Neuronal stem cell (in vitro differentiated cells): ENCODE results near the gene NPAS3.

Experiments
- DNase-seq: peaks from one replicate; pipeline ENCODE4 v3.0.0-alpha.2; 2013; ENCODE audit warnings: low spot score
- H2AFZ ChIP-seq: one replicate; pipeline ENCODE4 v1.6.1; 2013; ENCODE audit warnings: mild to moderate bottlenecking, low read length, inconsistent platforms
- H2AK5ac ChIP-seq: 2 replicates; pipeline ENCODE4 v1.6.1; 2013; ENCODE audit warnings: low read depth, mild to moderate bottlenecking, inconsistent platforms, low read length, moderate library complexity, mixed read lengths
- H2BK120ac ChIP-seq: 2 replicates; pipeline ENCODE4 v1.6.1; 2013; ENCODE audit warnings: low read depth, mild to moderate bottlenecking, inconsistent platforms, low read length, moderate library complexity, mixed read lengths
- H2BK12ac ChIP-seq: one replicate; pipeline ENCODE4 v1.6.1; 2013; ENCODE audit warnings: low read length, inconsistent platforms
- H2BK15ac ChIP-seq: 2 replicates; pipeline ENCODE4 v1.6.1; 2013; ENCODE audit warnings: mild to moderate bottlenecking, low read length, inconsistent platforms, mixed read lengths
- H2BK5ac ChIP-seq: one replicate; pipeline ENCODE4 v1.6.1; 2013; ENCODE audit warnings: inconsistent platforms, mild to moderate bottlenecking, low read length, moderate library complexity
- H3K14ac ChIP-seq: one replicate; pipeline ENCODE4 v1.6.1; 2013; ENCODE audit warnings: low read length, inconsistent platforms
- H3K18ac ChIP-seq: 2 replicates; pipeline ENCODE4 v1.6.1; 2013; ENCODE audit warnings: low read length, inconsistent platforms
- H3K23ac ChIP-seq: 2 replicates; pipeline ENCODE4 v1.6.1; 2013; ENCODE audit warnings: low read depth, mild to moderate bottlenecking, mixed read lengths, low read length, inconsistent platforms; ENCODE audit not compliant: poor library complexity
- H3K27ac ChIP-seq: replicated peaks from 3 replicates; pipeline ENCODE4 v1.5.1; 2013; ENCODE audit warnings: low read length, inconsistent platforms
- H3K27me3 ChIP-seq, 3 experiments: 2 replicates each; pipeline ENCODE4 v1.6.1; 2013; ENCODE audit warnings: low read length in 3 of 3, mild to moderate bottlenecking in 2 of 3, inconsistent platforms in 1 of 3, low read depth in 1 of 3, mixed read lengths in 1 of 3, moderate library complexity in 1 of 3; ENCODE audit not compliant: control insufficient read depth in 3 of 3, insufficient read depth in 3 of 3
- H3K36me3 ChIP-seq, 2 donors: replicated peaks in 1 of 2; 2 replicates each; pipeline ENCODE4 v1.6.1; 2013; ENCODE audit warnings: low read length in 2 of 2; ENCODE audit not compliant: control insufficient read depth in 2 of 2, insufficient read depth in 2 of 2
- H3K4ac ChIP-seq: 2 replicates; pipeline ENCODE4 v1.6.1; 2013; ENCODE audit warnings: inconsistent platforms, mild to moderate bottlenecking, low read length, moderate library complexity
- H3K4me1 ChIP-seq, 2 donors: 1 replicate in 1 of 2; 2 replicates in 1 of 2; pipeline ENCODE4 v1.6.1; 2013; ENCODE audit warnings: low read length in 2 of 2, low read depth in 1 of 2; ENCODE audit not compliant: control insufficient read depth in 2 of 2, insufficient read depth in 1 of 2
- H3K4me2 ChIP-seq: one replicate; pipeline ENCODE4 v1.6.1; 2013; ENCODE audit warnings: mild to moderate bottlenecking, low read length, inconsistent platforms; ENCODE audit not compliant: insufficient read depth, poor library complexity, severe bottlenecking
- H3K4me3 ChIP-seq, 2 donors: 2 replicates each; pipeline ENCODE4 v1.5.1; 2013; ENCODE audit warnings: low read length in 2 of 2, mild to moderate bottlenecking in 2 of 2, inconsistent platforms in 1 of 2, moderate library complexity in 1 of 2
- H3K79me1 ChIP-seq: one replicate; pipeline ENCODE4 v1.6.1; 2013; ENCODE audit warnings: low read depth, mild to moderate bottlenecking, inconsistent platforms, low read length, moderate library complexity
- H3K9ac ChIP-seq: one replicate; pipeline ENCODE4 v1.6.1; 2013; ENCODE audit warnings: mild to moderate bottlenecking, low read depth, low read length, inconsistent platforms; ENCODE audit not compliant: poor library complexity
- H3K9me3 ChIP-seq, 2 donors: replicated peaks in 1 of 2; 2 replicates each; pipeline versions ENCODE3 to v1.6.1; 2013; ENCODE audit warnings: low read length in 2 of 2, mild to moderate bottlenecking in 2 of 2, inconsistent platforms in 1 of 2, low read depth in 1 of 2, mixed read lengths in 1 of 2, moderate library complexity in 1 of 2; ENCODE audit not compliant: control insufficient read depth in 2 of 2, insufficient read depth in 1 of 2
- H4K8ac ChIP-seq: one replicate; pipeline ENCODE4 v1.6.1; 2013; ENCODE audit warnings: low read depth, mild to moderate bottlenecking, inconsistent platforms, low read length, moderate library complexity
- H4K91ac ChIP-seq: one replicate; pipeline ENCODE4 v1.6.1; 2013; ENCODE audit warnings: low read length, low read depth, mild to moderate bottlenecking, inconsistent platforms; ENCODE audit not compliant: poor library complexity
- WGBS, 2 donors: extraction: QIAGEN DNeasy Blood & Tissue Kit; methylation state at CpG; one replicate each; pipeline ENCODE4 v1.1.7; 2013; ENCODE audit warnings: missing lambda C conversion rate in 2 of 2, mixed read lengths in 1 of 2; ENCODE audit not compliant: insufficient read length in 2 of 2, insufficient replicate concordance in 1 of 2; ENCODE audit errors: extremely low coverage in 2 of 2; 5-methylcytosine and 5-hydroxymethylcytosine counted together

Gene NPAS3

DNA sequence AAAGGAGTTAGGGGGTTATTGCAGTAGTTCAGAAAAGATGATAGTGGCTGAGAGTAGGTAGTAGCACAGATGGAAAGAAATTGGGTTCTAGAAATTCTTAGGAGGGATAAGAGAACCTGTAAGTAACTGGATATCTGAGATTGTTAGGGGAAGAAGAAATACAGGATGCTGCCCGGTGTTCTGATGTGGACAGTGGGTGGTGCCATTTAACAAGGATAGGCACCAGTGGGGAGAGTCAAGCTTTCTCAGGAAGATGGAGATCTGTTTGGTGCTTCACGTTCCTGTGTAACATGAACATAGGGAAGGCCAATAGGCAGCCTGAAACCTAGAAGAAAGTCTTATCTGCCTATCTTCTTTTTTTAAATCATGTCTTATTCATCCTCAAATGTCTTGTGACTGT, 245.9 kb downstream of the NPAS3 start:
- Histone ChIP-seq H3K18ac (no peak overlapping the region), H2BK15ac (no peak overlapping the region), H3K23ac (no peak overlapping the region), H2BK12ac (no peak overlapping the region), H3K36me3 (no peaks in the 10 kb centered on the region), H3K4ac (no peak overlapping the region), H3K4me2 (no peak overlapping the region), H3K27ac (no peak overlapping the region), H3K9me3 (no peaks in the 10 kb centered on the region), H3K14ac (no peak overlapping the region), H4K91ac (peak overlapping the region; percentile 27), H3K27me3 (no peaks in the 10 kb centered on the region), H2AFZ (no peak overlapping the region), H3K4me3 (no peak overlapping the region), H3K4me1 (peaks cover 0 to 5% of the 10 kb centered on the region in 2 donors), H2BK120ac (no peak overlapping the region), H2AK5ac (no peak overlapping the region), H3K9ac (no peak overlapping the region), H2BK5ac (no peak overlapping the region), H4K8ac (no peak overlapping the region), H3K79me1 (no peaks in the 10 kb centered on the region)
- WGBS, 2 donors = no CpG with 5 or more reads among the region's 2 CpGs
- no peak for DNase-seq

- H2BK120ac ChIP-seq = no peak overlapping the region
- H3K18ac ChIP-seq = no peak overlapping the region
- H3K4me3 ChIP-seq = no peak overlapping the region
Measured at GRCh38 chr14:33186656-33187055, 248.0 kb downstream of the NPAS3 start.

GRCh38 chr14:33188880-33189279, 250.2 kb downstream of the NPAS3 start:
- no peak for DNase-seq
- no CpG with 5 or more reads among the region's 2 CpGs for WGBS, 2 donors
- Histone ChIP-seq H3K27ac (no peak overlapping the region), H2BK120ac (no peak overlapping the region), H3K36me3 (no peaks in the 10 kb centered on the region), H3K9ac (no peak overlapping the region), H2AFZ (no peak overlapping the region), H3K4me2 (no peak overlapping the region), H2AK5ac (no peak overlapping the region), H3K79me1 (no peaks in the 10 kb centered on the region), H2BK5ac (no peak overlapping the region), H4K8ac (no peak overlapping the region), H3K14ac (no peak overlapping the region), H2BK12ac (no peak overlapping the region), H3K23ac (no peak overlapping the region), H3K4ac (no peak overlapping the region), H4K91ac (no peak overlapping the region), H3K4me3 (no peak overlapping the region), H2BK15ac (no peak overlapping the region), H3K27me3 (no peaks in the 10 kb centered on the region), H3K18ac (no peak overlapping the region), H3K9me3 (no peaks in the 10 kb centered on the region), H3K4me1 (peaks cover 0 to 5% of the 10 kb centered on the region in 2 donors)

More at GRCh38 chr14:33186656-33187055, 248.0 kb downstream of the NPAS3 start:
- no peaks in the 10 kb centered on the region for H3K79me1 ChIP-seq
- no peaks in the 10 kb centered on the region for H3K9me3 ChIP-seq
- H3K36me3 ChIP-seq = no peaks in the 10 kb centered on the region
- H2BK12ac ChIP-seq = no peak overlapping the region
- H3K4ac ChIP-seq = no peak overlapping the region
- no peak overlapping the region for H3K9ac ChIP-seq
- peaks cover 0 to 5% of the 10 kb centered on the region in 2 donors for H3K4me1 ChIP-seq
- no peak overlapping the region for H3K27ac ChIP-seq
- no peak overlapping the region for H2BK15ac ChIP-seq
- H4K8ac ChIP-seq = no peak overlapping the region
- no peaks in the 10 kb centered on the region for H3K27me3 ChIP-seq
- no peak for DNase-seq
- no peak overlapping the region for H2AFZ ChIP-seq
- no peak overlapping the region for H3K23ac ChIP-seq
- H2AK5ac ChIP-seq = no peak overlapping the region
- H3K4me2 ChIP-seq = no peak overlapping the region
- H4K91ac ChIP-seq = no peak overlapping the region
- H3K14ac ChIP-seq = no peak overlapping the region
- no peak overlapping the region for H2BK5ac ChIP-seq

DNA sequence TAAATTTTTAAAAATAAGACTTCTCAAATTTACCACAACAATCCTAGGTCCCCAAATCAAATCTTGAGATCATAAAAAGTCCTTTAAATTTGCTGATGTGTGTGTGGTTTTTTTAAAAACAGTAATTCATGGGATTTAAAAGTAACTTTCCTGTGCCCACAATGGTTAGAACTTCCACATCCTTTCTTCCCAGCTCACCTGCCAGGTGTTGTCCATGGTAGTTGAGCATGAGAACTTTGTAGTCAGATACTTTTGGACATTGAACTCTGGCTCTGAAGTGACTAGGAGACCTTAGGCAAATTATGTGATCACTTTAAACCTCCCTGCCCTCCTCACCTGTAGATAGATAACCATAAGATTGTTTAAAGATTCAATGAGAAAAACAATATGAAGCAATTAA, 253.2 kb downstream of the NPAS3 start:
- Histone ChIP-seq H2BK15ac (no peak overlapping the region), H3K9me3 (no peaks in the 10 kb centered on the region), H2BK120ac (no peak overlapping the region), H2BK12ac (no peak overlapping the region), H3K27me3 (no peaks in the 10 kb centered on the region), H3K4ac (no peak overlapping the region), H2BK5ac (no peak overlapping the region), H3K4me3 (no peak overlapping the region), H3K4me2 (no peak overlapping the region), H3K36me3 (peaks cover 0 to 11% of the 10 kb centered on the region in 2 donors), H3K79me1 (no peaks in the 10 kb centered on the region), H3K4me1 (peaks cover 0 to 5% of the 10 kb centered on the region in 2 donors), H3K9ac (no peak overlapping the region), H3K14ac (no peak overlapping the region), H3K23ac (no peak overlapping the region), H2AK5ac (no peak overlapping the region), H3K18ac (no peak overlapping the region), H4K91ac (no peak overlapping the region), H4K8ac (no peak overlapping the region), H2AFZ (no peak overlapping the region), H3K27ac (no peak overlapping the region)
- DNase-seq = no peak
